T-helper 17 cell (primary cell): ENCODE measurements around the gene ZC3H13. TPM values are rescaled to one million over a fixed set of nuclear protein-coding genes. Genes with fewer than 3 reads are reported as not detected.

Source experiments
- ATAC-seq: fragments of 150-1000 bp; cut with Tn5 transposase; 2 replicates; pipeline ENCODE4 v1.10.0; 2021; ENCODE audit warnings: mild to moderate bottlenecking, moderate library complexity
- DNase-seq, 3 donors: peaks; one replicate each; pipeline versions ENCODE4 v3.0.0 to v3.0.0-alpha.2; 2020 to 2021
- H3K9me3 ChIP-seq: one replicate; pipeline ENCODE4 v1.7.0; 2013; ENCODE audit warnings: low read length, mild to moderate bottlenecking; ENCODE audit not compliant: control insufficient read depth, poor library complexity, severe bottlenecking
- H3K27ac Mint-ChIP-seq: one replicate; pipeline ENCODE4 v1.8.0; 2022; ENCODE audit warnings: mild to moderate bottlenecking, moderate library complexity, mixed read lengths
- H3K27me3 Mint-ChIP-seq: one replicate; pipeline ENCODE4 v1.8.0; 2022; ENCODE audit warnings: mixed read lengths
- H3K36me3 Mint-ChIP-seq: one replicate; pipeline ENCODE4 v1.8.0; 2022; ENCODE audit warnings: low read depth, mixed read lengths
- H3K4me1 Mint-ChIP-seq: one replicate; pipeline ENCODE4 v1.8.0; 2022; ENCODE audit warnings: mild to moderate bottlenecking, mixed read lengths
- H3K4me3 Mint-ChIP-seq: one replicate; pipeline ENCODE4 v1.8.0; 2022; ENCODE audit warnings: mild to moderate bottlenecking, moderate library complexity, mixed read lengths
- total RNA-seq, 4 donors: library from RNA in 2 of 4; stranded (reverse) in 2 of 4; gene quantifications; one replicate each; pipeline ENCODE4 v1.2.3 and lab custom pipeline; 2022 to 2026

ZC3H13 gene
- total RNA-seq, 2 donors from 2014 or later, result 46.5 to 48.6 TPM

DNA sequence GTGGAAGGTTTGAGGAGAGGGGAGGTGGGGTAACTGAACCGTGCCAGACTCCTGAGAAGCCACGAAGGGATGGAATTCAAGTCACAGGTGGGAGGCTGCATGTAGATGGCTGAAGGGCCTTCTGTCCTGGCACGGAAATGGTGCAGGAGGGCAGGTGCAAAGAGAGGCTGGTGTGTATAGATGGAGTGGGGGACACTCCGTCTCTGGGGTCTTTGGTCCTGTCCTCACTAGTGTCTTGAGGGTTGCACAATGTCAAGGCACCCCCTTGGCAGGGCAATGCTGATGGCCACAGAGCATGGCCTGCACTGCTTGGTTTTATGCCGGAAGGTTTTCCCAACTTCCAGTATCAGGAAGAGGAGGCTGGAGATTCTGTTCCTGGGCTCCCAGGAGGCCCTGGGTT, 118.3 kb downstream of the ZC3H13 start:
- Mint-ChIP-seq H3K4me1 (peaks cover 13% of the 10 kb centered on the region), H3K27me3 (peaks cover 60% of the 10 kb centered on the region), H3K4me3 (no peak overlapping the region), H3K27ac (peak overlapping the region; percentile 72), H3K36me3 (peaks cover 9% of the 10 kb centered on the region)
- no peak for DNase-seq
- no peak for ATAC-seq
- H3K9me3 ChIP-seq, result no peaks in the 10 kb centered on the region

DNA sequence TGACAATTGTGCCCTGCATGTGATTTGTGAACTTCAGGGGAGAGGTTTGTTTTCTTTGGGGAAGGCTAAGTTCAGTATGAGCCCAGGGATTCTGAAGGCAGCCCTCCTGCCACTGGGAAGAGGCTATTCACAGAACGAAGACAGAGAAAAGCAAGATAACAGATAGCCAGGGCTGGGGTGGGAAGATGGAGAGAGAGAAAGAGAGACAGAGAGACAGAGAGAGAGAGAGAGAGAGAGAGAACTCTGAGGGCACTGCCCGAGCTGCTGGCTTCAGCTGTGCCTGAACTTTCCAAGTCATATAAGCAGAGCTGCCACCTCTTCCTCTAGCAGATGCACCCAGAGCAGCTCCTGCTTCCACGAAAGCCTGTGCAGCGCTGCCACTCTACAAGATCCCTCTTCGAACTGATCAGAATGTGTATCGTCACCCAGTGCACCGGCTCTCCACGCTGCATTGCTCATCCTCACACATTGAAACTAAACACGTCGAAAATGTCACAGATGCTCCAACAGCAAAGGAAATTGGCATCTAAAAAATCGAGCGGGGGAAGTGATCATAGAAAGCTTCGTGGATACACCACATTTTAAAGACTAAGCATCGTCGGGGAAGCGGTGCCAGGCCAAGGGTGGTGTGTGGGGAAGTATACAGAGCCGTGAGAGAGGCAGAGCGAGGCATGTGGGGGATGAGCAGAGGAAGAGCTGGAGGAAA, 119.2 kb downstream of the ZC3H13 start:
- peak; percentile 30 for ATAC-seq
- no peak for DNase-seq
- Mint-ChIP-seq H3K4me3 (peak overlapping the region; percentile 22), H3K4me1 (peaks cover 13% of the 10 kb centered on the region), H3K27me3 (peaks cover 60% of the 10 kb centered on the region), H3K36me3 (peaks cover 9% of the 10 kb centered on the region), H3K27ac (peak overlapping the region; percentile 72)
- no peaks in the 10 kb centered on the region for H3K9me3 ChIP-seq

DNA sequence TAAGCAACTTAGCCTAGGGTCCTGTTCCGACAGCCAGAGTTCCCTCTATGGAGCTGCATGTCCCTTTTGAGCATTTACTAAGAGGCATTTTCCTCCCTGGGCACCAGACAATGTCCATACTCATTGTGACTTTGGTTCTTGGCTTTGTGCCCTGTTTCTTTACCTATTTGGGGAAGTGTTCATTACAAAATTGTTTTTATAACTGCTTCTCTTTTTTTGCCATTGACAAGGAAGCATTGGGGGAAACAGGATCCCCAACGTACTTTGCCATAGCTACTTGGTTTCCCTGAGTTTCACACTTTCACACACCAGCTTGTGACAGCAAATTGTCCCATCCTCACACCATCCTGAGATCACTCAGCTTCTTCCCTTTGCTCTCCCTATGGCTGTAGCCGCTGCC, 119.9 kb downstream of the ZC3H13 start:
- Mint-ChIP-seq H3K4me1 (peaks cover 13% of the 10 kb centered on the region), H3K4me3 (no peak overlapping the region), H3K27ac (peak overlapping the region; percentile 72), H3K36me3 (peaks cover 9% of the 10 kb centered on the region), H3K27me3 (peaks cover 60% of the 10 kb centered on the region)
- DNase-seq, result no peak
- ATAC-seq, result no peak
- no peaks in the 10 kb centered on the region for H3K9me3 ChIP-seq

DNA sequence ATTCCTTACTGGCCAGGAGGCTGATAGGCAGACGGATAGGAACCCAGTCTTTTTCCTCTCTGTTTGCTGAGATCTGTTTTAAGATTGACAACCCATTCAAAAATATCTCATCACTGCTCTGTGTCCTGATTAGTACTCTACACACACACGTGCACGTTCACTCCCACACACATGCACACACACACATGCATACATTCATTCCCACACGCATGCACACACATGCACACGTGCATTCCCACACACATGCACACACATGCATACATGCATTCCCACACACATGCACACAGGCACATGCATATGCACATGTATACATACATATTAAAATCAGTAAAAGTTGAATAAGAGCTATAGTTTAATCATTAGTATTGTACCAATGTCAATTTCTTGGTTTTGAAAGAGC, 120.4 kb downstream of the ZC3H13 start:
- no peak overlapping the region for H3K27ac Mint-ChIP-seq
- DNase-seq, result no peak
- ATAC-seq, result no peak
- peaks cover 13% of the 10 kb centered on the region for H3K4me1 Mint-ChIP-seq
- peaks cover 60% of the 10 kb centered on the region for H3K27me3 Mint-ChIP-seq
- H3K9me3 ChIP-seq, result no peaks in the 10 kb centered on the region
- no peak overlapping the region for H3K4me3 Mint-ChIP-seq
- peaks cover 9% of the 10 kb centered on the region for H3K36me3 Mint-ChIP-seq

DNA sequence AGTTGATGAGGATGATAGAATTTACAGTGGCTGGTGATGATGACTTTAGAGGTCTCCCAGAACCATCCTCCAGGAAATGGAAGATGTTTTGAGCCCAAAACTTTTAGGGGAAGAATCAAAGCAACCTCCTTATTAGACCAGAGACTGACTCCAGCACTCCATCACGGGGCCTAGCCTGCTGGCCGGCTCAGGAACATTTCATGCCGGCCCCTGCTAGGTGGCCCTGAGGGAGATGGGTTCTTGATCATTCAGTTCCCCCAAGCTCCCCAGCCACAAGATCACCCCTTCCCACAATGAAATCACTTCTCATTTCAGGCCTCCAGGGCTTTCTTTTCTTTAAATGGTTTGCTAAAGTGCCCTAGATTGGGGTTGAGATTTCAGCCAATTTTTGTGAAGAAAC, 121.3 kb downstream of the ZC3H13 start:
- Mint-ChIP-seq H3K27me3 (peaks cover 59% of the 10 kb centered on the region), H3K27ac (no peak overlapping the region), H3K4me3 (no peak overlapping the region), H3K36me3 (peaks cover 9% of the 10 kb centered on the region), H3K4me1 (peaks cover 13% of the 10 kb centered on the region)
- DNase-seq, result no peak
- no peak for ATAC-seq
- no peaks in the 10 kb centered on the region for H3K9me3 ChIP-seq

DNA sequence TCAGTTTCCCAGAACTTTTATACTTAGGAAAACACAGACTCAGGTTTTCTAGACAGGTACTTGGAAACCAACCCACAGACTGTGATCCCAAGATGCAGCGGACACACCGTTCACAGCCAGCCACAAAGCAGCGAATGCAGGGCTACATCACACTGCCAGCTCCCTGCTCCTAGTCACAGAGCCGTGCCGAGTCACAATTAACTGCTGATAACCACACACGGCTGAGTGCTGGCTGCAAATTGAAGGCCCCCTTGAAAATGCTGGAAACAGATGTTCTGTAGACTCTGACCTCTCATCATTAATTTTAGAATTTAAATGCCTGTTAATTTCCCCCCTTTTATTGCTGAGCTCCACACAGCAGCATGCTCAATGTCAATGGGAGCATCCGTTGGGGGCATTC, 122.4 kb downstream of the ZC3H13 start:
- H3K27me3 Mint-ChIP-seq, result peaks cover 54% of the 10 kb centered on the region
- DNase-seq (no peak), ATAC-seq (no peak)
- peaks cover 9% of the 10 kb centered on the region for H3K36me3 Mint-ChIP-seq
- peaks cover 16% of the 10 kb centered on the region for H3K4me1 Mint-ChIP-seq
- H3K27ac Mint-ChIP-seq, result no peak overlapping the region
- no peaks in the 10 kb centered on the region for H3K9me3 ChIP-seq
- no peak overlapping the region for H3K4me3 Mint-ChIP-seq

DNA sequence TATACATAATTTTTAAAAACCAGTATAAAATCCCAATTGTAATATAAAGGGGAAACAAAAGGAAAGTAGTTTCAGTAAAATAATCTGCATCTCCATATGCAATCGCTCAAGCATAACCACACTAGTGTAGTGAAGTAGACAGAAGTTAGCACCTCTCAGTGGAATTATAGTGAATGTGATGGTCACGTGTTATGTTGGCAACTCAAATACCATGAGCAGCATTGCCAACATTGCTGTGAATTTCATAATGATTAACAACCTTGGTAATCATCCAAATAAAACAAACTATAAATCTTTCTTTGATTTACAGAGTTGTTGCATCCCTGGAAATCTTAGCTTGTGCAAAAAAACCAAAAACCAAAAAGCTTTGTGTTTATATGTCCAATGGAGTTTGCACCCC, 123.7 kb downstream of the ZC3H13 start:
- peaks cover 16% of the 10 kb centered on the region for H3K4me1 Mint-ChIP-seq
- H3K27me3 Mint-ChIP-seq, result peaks cover 48% of the 10 kb centered on the region
- no peak overlapping the region for H3K4me3 Mint-ChIP-seq
- H3K36me3 Mint-ChIP-seq, result peaks cover 6% of the 10 kb centered on the region
- no peak overlapping the region for H3K27ac Mint-ChIP-seq
- H3K9me3 ChIP-seq, result no peaks in the 10 kb centered on the region
- DNase-seq (no peak), ATAC-seq (no peak)

DNA sequence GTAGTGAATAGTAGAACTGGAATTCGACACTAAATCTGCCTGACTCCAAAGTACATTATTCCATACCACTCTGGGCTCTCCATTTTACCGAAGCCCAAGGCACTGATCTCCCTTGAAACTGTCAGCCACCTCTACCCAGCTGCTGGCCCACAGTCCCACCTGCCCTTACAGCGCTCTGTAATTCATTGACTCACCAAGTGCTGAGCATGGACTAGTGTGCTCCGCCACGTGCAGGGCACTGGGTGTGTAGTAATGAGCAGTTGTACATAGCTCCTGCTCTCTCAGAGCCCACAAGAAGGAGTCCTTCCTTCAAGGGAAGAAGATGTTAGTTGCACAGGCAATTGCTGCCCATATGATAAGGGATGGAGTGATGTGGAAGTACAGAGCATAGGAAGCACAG, 124.4 kb downstream of the ZC3H13 start:
- Mint-ChIP-seq H3K4me3 (no peak overlapping the region), H3K4me1 (peaks cover 9% of the 10 kb centered on the region), H3K36me3 (peaks cover 3% of the 10 kb centered on the region), H3K27ac (no peak overlapping the region), H3K27me3 (peaks cover 41% of the 10 kb centered on the region)
- DNase-seq, result no peak
- ATAC-seq, result no peak
- no peaks in the 10 kb centered on the region for H3K9me3 ChIP-seq

DNA sequence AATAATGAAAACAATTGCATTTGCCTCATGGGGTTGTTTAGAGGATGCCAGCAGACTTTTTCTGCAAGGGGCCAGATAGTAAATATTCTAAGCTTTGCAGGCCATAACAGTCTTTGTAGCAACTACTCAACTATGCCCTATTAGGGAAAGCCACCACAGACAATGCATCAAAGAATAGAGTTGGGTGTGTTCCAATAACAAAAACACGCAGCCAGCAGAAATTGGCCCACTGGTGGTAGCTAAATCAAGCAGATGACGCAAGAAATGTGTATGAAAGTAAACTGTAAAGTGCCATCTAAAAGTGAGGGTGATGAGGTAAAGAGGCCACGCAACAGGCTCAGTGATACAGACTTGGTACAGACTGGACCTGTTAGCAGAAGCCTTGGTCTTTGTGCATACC, 125.8 kb downstream of the ZC3H13 start:
- H3K27me3 Mint-ChIP-seq, result peaks cover 28% of the 10 kb centered on the region
- H3K36me3 Mint-ChIP-seq, result no peaks in the 10 kb centered on the region
- no peak for ATAC-seq
- H3K27ac Mint-ChIP-seq, result no peak overlapping the region
- no peak overlapping the region for H3K4me3 Mint-ChIP-seq
- H3K4me1 Mint-ChIP-seq, result peaks cover 3% of the 10 kb centered on the region
- H3K9me3 ChIP-seq, result no peaks in the 10 kb centered on the region
- DNase-seq, result no peak

DNA sequence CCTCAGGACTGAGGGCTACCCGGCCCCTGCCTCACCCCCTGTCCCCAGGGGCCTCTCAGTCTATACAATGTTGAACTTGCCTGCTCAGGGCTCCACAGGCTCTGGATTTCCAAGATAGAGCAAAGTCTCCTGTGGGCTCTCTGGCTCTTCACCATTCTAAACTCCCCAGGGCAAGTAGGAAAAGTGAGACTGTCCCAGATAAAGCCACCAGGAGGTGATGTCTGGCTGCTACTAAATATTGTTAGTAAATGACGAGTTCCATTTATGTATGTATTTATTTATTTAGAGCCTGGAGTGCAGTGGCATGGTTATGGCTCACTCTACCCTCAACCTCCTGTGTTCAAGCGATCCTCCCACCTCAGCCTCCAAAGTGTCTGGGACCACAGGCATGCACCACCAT, 127.4 kb downstream of the ZC3H13 start:
- ATAC-seq, result no peak
- H3K27ac Mint-ChIP-seq, result no peak overlapping the region
- H3K4me1 Mint-ChIP-seq, result peaks cover 3% of the 10 kb centered on the region
- no peak overlapping the region for H3K4me3 Mint-ChIP-seq
- DNase-seq, result no peak
- H3K27me3 Mint-ChIP-seq, result peaks cover 25% of the 10 kb centered on the region
- H3K9me3 ChIP-seq, result no peaks in the 10 kb centered on the region
- no peaks in the 10 kb centered on the region for H3K36me3 Mint-ChIP-seq

DNA sequence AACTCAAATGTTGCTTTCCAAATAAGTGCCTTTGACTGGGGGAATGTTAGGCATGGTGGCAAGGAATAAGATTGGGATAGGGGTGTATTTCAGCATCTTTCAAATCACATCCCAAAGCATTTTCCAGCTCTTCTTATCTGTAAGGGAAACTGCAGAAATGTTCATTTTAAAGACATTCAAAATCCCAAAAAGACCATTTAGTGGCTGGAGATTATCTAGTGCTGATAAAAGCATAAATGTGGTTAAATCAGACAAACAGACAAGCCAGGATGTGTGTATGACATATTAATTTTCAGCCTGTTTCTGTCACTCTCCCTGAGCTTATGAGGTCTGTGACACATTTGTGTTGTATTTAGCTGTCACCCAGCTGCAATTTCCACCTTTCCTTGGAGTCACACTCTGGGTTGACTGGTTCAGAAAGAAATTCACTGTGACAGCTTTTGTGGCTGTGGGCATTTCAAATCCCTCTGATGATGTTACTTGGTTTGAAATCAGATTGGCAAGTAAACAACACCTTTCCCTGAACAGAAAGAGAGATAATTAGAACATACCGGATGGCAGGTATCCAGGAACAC, 131.3 kb downstream of the ZC3H13 start:
- H3K27ac Mint-ChIP-seq, result no peak overlapping the region
- H3K4me3 Mint-ChIP-seq, result no peak overlapping the region
- H3K36me3 Mint-ChIP-seq, result no peaks in the 10 kb centered on the region

DNA sequence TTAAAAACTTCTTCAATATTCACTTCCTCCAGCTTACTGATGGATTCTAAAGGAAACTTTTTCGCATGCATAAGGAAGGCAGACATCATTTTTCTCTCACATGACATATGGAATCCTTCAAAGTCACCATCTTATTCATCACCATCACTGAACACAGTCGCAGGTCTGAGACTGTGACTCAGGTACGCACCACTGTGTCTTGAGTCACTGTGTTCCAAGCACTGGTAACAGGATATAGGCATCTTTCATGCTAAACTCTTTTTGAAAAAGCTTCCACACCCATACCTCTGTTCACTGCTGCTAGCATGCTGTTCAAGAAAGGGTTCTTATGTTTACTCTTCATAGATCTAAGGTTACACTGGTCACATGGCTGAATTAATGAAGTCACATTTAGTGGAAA, 133.9 kb downstream of the ZC3H13 start:
- H3K9me3 ChIP-seq, result no peaks in the 10 kb centered on the region
- Mint-ChIP-seq H3K36me3 (no peaks in the 10 kb centered on the region), H3K27me3 (peaks cover 21% of the 10 kb centered on the region), H3K27ac (no peak overlapping the region), H3K4me1 (no peaks in the 10 kb centered on the region), H3K4me3 (no peak overlapping the region)
- ATAC-seq, result no peak
- DNase-seq, result no peak

More for the DNA sequence above, 131.3 kb downstream of the ZC3H13 start:
- ATAC-seq (no peak), DNase-seq (no peak)
- Mint-ChIP-seq H3K4me1 (peaks cover 3% of the 10 kb centered on the region), H3K27me3 (peaks cover 29% of the 10 kb centered on the region)
- no peaks in the 10 kb centered on the region for H3K9me3 ChIP-seq

DNA sequence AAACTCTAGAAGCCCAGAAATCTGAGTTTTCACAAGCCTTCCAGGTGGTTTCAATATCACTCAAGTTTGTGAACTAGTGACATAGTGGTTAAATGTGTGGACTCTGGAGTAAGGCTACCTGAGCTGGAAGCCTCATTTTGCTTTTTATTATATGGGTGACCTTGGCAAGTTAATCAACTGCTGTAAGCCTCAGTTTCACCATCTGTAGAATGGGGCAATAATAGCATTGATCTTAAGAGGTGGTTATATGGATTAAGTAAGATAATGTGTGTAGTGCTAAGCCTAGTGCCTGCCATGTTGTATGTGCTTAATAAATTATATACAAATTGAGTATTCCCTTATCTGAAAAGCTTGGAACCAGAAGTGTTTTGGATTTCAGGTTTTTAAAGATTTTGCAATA, 135.5 kb downstream of the ZC3H13 start:
- H3K9me3 ChIP-seq, result no peaks in the 10 kb centered on the region

More for the DNA sequence above, 135.5 kb downstream of the ZC3H13 start:
- Mint-ChIP-seq H3K4me1 (no peaks in the 10 kb centered on the region), H3K27me3 (peaks cover 21% of the 10 kb centered on the region), H3K36me3 (no peaks in the 10 kb centered on the region), H3K27ac (no peak overlapping the region), H3K4me3 (no peak overlapping the region)
- ATAC-seq (no peak), DNase-seq (no peak)
